Measurements from ENCODE around the gene GBP1.

GBP1 gene, protein sequence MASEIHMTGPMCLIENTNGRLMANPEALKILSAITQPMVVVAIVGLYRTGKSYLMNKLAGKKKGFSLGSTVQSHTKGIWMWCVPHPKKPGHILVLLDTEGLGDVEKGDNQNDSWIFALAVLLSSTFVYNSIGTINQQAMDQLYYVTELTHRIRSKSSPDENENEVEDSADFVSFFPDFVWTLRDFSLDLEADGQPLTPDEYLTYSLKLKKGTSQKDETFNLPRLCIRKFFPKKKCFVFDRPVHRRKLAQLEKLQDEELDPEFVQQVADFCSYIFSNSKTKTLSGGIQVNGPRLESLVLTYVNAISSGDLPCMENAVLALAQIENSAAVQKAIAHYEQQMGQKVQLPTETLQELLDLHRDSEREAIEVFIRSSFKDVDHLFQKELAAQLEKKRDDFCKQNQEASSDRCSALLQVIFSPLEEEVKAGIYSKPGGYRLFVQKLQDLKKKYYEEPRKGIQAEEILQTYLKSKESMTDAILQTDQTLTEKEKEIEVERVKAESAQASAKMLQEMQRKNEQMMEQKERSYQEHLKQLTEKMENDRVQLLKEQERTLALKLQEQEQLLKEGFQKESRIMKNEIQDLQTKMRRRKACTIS

DNA sequence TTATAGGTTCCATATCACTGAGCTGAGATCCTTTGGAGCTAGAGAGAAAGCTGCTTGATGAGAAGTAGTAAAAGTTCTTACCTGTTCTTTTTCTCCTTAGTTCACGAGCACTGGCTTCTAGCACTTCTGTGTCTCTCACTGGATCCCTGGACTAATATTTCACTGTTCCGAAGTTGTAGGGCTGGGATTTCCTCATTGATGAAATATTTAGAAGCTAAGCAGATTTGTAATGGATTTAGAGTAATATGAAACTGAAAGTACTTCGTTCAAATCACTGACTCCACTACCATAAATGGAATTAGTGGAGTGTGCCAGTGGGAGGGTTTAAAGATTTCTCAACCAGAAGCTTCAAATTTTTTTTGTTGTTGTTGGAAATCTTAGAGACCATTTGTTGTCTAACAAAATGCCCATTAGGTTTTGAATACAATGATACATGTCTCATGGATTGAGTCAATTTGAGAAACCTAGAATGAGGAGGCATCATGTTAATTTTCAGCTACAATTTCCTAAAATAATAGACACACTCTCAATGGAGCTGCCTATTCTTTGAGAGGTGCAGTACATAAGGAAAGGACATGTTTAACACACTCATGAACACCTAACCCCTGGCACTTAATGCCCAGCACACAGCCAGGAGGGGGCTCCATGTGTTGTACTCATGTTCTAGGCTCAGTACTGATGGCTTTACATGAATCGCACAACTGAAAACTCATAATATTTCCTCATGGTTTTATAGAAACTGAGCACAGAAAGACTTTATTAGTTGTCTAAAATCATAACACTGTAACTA is at the start of gene GBP1:
TSS of gene GBP1 (minus strand) at position 130 of the 790 bp plus-strand sequence. CDS start 1,974 bp downstream, outside the sequence.
- H3K9ac ChIP-seq (ENCODE audit: low read length): peak within 1 kb of the TSS; percentile 90
- peak within 1 kb of the TSS; percentile 86 for H3K4me3 ChIP-seq (ENCODE audit: low read length)
- peak; percentile 93 for DNase-seq (ENCODE audit: low read depth)
- H3K4me1 ChIP-seq (ENCODE audit: control insufficient read depth, insufficient read depth, low read length): peaks cover 23% of the 10 kb centered on the region
- no peaks in the 10 kb centered on the region for H3K9me3 ChIP-seq (ENCODE audit: control insufficient read depth, low read length)
- H3K36me3 ChIP-seq (ENCODE audit: control insufficient read depth, insufficient read depth, low read length, severe bottlenecking): no peaks in the 10 kb centered on the region
- H3K27me3 ChIP-seq (replicated peaks; ENCODE audit: control insufficient read depth, insufficient read depth, low read length): no peaks in the 10 kb centered on the region

DNA sequence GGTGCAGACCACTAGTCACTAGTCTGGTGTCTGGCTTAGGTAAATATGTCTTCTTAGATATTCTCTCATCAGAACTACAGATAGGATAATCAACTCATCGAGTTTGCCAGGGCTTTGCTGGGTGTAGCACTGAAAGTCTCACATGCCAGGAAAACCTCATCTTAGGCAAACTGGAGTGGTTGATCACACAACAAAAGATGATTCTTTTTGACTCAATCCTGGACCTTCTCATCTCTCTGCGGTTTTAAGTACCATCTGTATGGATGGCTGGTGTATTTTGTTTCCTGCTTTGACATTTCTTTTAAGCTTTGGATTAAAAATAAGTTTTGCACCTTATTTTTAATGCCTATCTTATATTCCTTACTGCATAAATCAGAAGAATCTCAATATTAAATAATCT is 49.7 kb upstream of the GBP1 start:
- Histone ChIP-seq H3K9me3 (ENCODE audit: control insufficient read depth, low read length) (no peaks in the 10 kb centered on the region), H3K27me3 (replicated peaks; ENCODE audit: control insufficient read depth, insufficient read depth, low read length) (no peaks in the 10 kb centered on the region), H3K36me3 (ENCODE audit: control insufficient read depth, insufficient read depth, low read length, severe bottlenecking) (peaks cover 93% of the 10 kb centered on the region), H3K4me1 (ENCODE audit: control insufficient read depth, insufficient read depth, low read length) (no peaks in the 10 kb centered on the region), H3K4me3 (ENCODE audit: low read length) (no peak overlapping the region), H3K9ac (ENCODE audit: low read length) (no peak overlapping the region)
- DNase-seq (ENCODE audit: low read depth): no peak

DNA sequence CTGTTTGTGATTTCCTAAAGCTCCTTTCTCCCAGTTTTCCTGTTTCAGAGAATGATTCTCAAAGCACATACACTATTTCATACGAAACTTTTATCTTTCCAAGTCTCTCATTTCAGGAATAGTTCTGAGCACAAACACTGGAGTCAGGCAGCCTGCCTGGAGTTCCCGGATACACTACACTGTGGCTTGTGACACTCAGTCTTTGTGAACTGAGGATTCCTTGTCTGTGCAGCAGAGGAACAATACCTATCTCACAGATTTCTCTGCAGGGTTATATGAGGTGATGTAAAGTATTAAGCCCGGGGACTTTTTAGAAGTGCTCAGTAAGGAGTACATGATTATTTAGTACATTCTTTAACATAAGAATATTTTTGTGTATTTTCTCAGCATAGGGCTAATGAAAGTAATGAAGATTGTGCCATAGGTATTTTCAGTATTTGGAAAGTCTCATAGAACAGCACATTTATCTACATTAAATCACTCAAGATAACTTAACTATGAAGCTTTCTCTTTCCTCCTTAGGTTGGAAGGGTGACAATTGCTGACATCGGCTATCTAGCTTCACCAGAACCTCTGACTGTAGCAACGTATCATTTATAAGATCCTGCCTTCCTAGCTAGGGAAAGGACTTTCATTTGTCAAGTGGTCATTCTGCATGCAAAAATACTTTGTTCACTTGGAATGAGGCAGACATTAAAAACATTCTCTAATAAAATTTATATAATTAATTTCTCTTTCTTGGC is 48.0 kb upstream of the GBP1 start:
- H3K9me3 ChIP-seq (ENCODE audit: control insufficient read depth, low read length): no peaks in the 10 kb centered on the region
- H3K36me3 ChIP-seq (ENCODE audit: control insufficient read depth, insufficient read depth, low read length, severe bottlenecking): peaks cover 91% of the 10 kb centered on the region
- no peaks in the 10 kb centered on the region for H3K27me3 ChIP-seq (replicated peaks; ENCODE audit: control insufficient read depth, insufficient read depth, low read length)
- H3K4me1 ChIP-seq (ENCODE audit: control insufficient read depth, insufficient read depth, low read length): no peaks in the 10 kb centered on the region
- H3K4me3 ChIP-seq (ENCODE audit: low read length): no peak overlapping the region
- no peak for DNase-seq (ENCODE audit: low read depth)
- H3K9ac ChIP-seq (ENCODE audit: low read length): no peak overlapping the region

DNA sequence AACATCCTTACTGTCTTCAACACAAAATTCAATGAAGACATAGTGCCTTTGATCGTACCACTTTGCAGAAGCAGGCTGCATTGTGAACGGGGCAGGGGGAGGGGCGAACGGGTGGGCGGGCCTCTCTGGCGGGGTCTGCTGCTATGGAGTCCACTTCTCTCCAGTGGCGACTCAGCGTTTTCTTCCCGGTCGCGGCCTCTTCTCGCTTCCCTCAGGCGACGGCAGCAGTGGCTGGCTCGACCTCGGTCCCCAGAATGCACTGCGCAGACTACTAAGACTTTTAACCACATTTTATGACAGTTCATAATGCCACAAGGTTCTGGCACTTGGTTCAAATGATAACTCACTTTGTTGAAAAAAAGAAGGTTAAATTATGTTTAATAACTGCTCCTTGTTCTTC is 39.7 kb upstream of the GBP1 start:
- H3K9ac ChIP-seq (ENCODE audit: low read length): no peak overlapping the region
- H3K9me3 ChIP-seq (ENCODE audit: control insufficient read depth, low read length): no peaks in the 10 kb centered on the region
- H3K36me3 ChIP-seq (ENCODE audit: control insufficient read depth, insufficient read depth, low read length, severe bottlenecking): peaks cover 47% of the 10 kb centered on the region
- no peak for DNase-seq (ENCODE audit: low read depth)
- no peak overlapping the region for H3K4me3 ChIP-seq (ENCODE audit: low read length)
- no peaks in the 10 kb centered on the region for H3K27me3 ChIP-seq (replicated peaks; ENCODE audit: control insufficient read depth, insufficient read depth, low read length)
- H3K4me1 ChIP-seq (ENCODE audit: control insufficient read depth, insufficient read depth, low read length): no peaks in the 10 kb centered on the region

DNA sequence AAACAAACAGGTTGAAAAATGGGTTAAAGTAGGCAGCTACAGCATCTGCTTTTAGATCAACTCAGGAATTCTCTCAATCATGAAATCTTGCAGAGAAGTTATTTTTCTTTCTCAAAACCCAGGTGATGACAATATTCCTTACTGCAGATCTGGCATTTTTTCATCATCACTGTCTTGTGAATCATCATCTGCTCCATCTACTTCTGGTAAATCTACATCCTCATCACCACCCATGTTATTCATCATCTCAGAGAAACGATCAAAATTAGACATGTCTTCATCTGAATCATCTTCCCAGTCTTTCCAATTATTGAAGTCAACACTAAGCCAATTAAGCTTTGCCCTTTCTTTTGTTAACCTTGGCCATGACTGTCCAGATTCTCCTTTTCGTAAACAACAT is 39.1 kb upstream of the GBP1 start:
- H3K4me3 ChIP-seq (ENCODE audit: low read length): no peak overlapping the region
- no peaks in the 10 kb centered on the region for H3K4me1 ChIP-seq (ENCODE audit: control insufficient read depth, insufficient read depth, low read length)
- no peaks in the 10 kb centered on the region for H3K9me3 ChIP-seq (ENCODE audit: control insufficient read depth, low read length)
- H3K36me3 ChIP-seq (ENCODE audit: control insufficient read depth, insufficient read depth, low read length, severe bottlenecking): peaks cover 42% of the 10 kb centered on the region
- DNase-seq (ENCODE audit: low read depth): peak; percentile 1
- no peaks in the 10 kb centered on the region for H3K27me3 ChIP-seq (replicated peaks; ENCODE audit: control insufficient read depth, insufficient read depth, low read length)
- H3K9ac ChIP-seq (ENCODE audit: low read length): no peak overlapping the region

DNA sequence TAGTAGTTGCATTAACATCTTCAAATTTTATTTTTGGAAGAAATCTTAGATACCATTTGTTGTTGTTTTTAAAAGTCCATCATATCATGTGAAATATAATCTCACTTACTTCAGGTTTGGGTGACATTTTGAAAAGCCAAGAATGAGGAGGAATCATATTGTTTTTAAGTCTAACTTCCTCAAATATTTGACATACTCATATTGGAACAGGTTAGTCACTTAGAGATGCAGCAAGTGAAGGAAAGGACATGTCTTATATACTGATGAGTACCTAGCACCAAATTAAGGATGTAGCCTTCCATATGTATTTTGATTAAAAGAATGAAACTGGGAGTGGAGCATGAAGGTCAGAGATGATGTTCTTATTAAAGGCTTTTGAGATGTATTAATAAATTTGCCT is 37.0 kb upstream of the GBP1 start:
- no peak overlapping the region for H3K9ac ChIP-seq (ENCODE audit: low read length)
- no peak overlapping the region for H3K4me3 ChIP-seq (ENCODE audit: low read length)
- H3K4me1 ChIP-seq (ENCODE audit: control insufficient read depth, insufficient read depth, low read length): no peaks in the 10 kb centered on the region
- no peaks in the 10 kb centered on the region for H3K27me3 ChIP-seq (replicated peaks; ENCODE audit: control insufficient read depth, insufficient read depth, low read length)
- peaks cover 22% of the 10 kb centered on the region for H3K36me3 ChIP-seq (ENCODE audit: control insufficient read depth, insufficient read depth, low read length, severe bottlenecking)
- DNase-seq (ENCODE audit: low read depth): no peak
- no peaks in the 10 kb centered on the region for H3K9me3 ChIP-seq (ENCODE audit: control insufficient read depth, low read length)

DNA sequence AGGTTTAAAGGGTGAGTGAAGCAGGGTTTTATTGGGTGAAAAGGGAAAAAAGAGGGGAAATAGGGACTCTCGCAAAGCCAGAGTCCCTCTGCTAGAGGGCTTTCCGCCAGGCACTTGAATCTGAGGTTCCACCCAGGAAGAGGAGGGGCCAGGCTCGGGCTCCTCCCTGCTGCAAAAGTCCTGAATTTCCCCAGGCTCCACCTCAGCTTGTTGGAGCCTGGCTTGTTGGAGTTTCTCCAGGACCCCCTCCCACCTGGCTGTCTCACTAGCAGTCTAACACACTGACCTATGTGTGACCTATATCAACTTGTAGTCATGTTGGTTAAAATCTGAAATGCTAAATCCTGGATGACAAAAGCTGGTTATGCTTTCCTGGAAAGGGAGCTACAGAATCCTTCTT is 35.4 kb upstream of the GBP1 start:
- DNase-seq (ENCODE audit: low read depth): no peak
- no peaks in the 10 kb centered on the region for H3K4me1 ChIP-seq (ENCODE audit: control insufficient read depth, insufficient read depth, low read length)
- H3K9me3 ChIP-seq (ENCODE audit: control insufficient read depth, low read length): peaks cover 9% of the 10 kb centered on the region
- H3K4me3 ChIP-seq (ENCODE audit: low read length): no peak overlapping the region
- H3K9ac ChIP-seq (ENCODE audit: low read length): no peak overlapping the region
- H3K36me3 ChIP-seq (ENCODE audit: control insufficient read depth, insufficient read depth, low read length, severe bottlenecking): peaks cover 6% of the 10 kb centered on the region
- H3K27me3 ChIP-seq (replicated peaks; ENCODE audit: control insufficient read depth, insufficient read depth, low read length): no peaks in the 10 kb centered on the region

DNA sequence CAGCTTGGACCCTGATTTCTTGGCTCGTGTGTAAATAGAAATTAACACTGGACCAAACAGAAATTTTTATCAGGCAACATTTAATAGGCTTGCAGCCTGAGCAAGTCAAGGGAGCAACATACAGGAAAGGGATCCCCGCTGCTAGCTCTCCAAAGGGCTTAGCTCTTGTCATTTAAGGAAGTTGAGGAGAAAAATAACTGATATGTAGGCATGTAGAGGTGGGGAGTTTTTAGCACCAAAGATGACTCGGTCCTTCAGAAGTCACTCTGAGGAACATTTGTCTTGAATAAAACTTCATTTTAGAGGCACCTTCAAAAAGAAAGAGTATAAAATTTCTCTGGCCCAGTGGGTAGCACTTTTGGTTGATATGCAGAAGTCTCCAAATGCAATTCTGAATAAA is 33.8 kb upstream of the GBP1 start:
- Histone ChIP-seq H3K4me1 (ENCODE audit: control insufficient read depth, insufficient read depth, low read length) (no peaks in the 10 kb centered on the region), H3K9me3 (ENCODE audit: control insufficient read depth, low read length) (peaks cover 9% of the 10 kb centered on the region), H3K36me3 (ENCODE audit: control insufficient read depth, insufficient read depth, low read length, severe bottlenecking) (no peaks in the 10 kb centered on the region), H3K4me3 (ENCODE audit: low read length) (no peak overlapping the region), H3K9ac (ENCODE audit: low read length) (no peak overlapping the region), H3K27me3 (replicated peaks; ENCODE audit: control insufficient read depth, insufficient read depth, low read length) (no peaks in the 10 kb centered on the region)
- DNase-seq (ENCODE audit: low read depth): no peak

DNA sequence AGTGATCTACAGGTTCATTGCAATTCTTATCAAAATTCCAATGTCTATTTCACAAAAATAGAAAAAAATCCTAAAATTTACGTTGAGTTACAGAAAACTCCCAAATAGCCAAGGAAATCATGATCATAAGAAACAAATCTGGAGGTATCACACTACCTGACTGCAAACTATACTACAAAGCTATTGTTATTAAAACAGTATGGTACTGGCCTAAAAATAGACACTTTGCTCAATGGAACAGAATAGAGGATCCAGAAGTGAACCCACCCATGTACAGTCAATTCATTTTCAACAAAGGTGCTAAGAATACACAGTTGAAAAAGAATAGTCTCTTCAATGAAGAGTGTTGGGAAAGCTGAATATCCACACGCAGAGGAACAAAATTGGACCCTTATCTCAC is 30.7 kb upstream of the GBP1 start:
- Histone ChIP-seq H3K27me3 (replicated peaks; ENCODE audit: control insufficient read depth, insufficient read depth, low read length) (no peaks in the 10 kb centered on the region), H3K36me3 (ENCODE audit: control insufficient read depth, insufficient read depth, low read length, severe bottlenecking) (no peaks in the 10 kb centered on the region), H3K9ac (ENCODE audit: low read length) (no peak overlapping the region), H3K9me3 (ENCODE audit: control insufficient read depth, low read length) (peaks cover 9% of the 10 kb centered on the region), H3K4me1 (ENCODE audit: control insufficient read depth, insufficient read depth, low read length) (no peaks in the 10 kb centered on the region), H3K4me3 (ENCODE audit: low read length) (peak overlapping the region; percentile 17)
- no peak for DNase-seq (ENCODE audit: low read depth)

DNA sequence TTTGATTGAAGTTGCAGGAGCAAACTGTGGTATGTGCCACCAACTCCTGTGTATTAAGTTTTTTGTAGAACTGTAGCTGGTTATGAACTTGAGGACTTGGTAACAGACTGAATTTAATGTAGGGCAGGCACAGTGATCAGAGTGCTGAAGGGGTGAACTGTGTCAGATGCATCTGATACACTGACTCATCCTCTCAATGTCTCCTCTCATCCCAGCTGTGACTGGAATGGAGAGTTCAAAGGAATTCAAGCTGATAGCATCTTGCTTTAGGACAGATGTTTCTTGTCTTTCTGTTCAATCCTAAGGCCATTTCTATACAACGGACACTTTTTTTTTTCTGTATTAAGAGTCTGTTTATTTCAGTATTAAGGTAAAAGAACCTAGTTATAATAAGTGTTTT is 25.0 kb upstream of the GBP1 start:
- Histone ChIP-seq H3K9me3 (ENCODE audit: control insufficient read depth, low read length) (no peaks in the 10 kb centered on the region), H3K9ac (ENCODE audit: low read length) (no peak overlapping the region), H3K36me3 (ENCODE audit: control insufficient read depth, insufficient read depth, low read length, severe bottlenecking) (no peaks in the 10 kb centered on the region), H3K4me3 (ENCODE audit: low read length) (no peak overlapping the region), H3K27me3 (replicated peaks; ENCODE audit: control insufficient read depth, insufficient read depth, low read length) (no peaks in the 10 kb centered on the region), H3K4me1 (ENCODE audit: control insufficient read depth, insufficient read depth, low read length) (no peaks in the 10 kb centered on the region)
- DNase-seq (ENCODE audit: low read depth): no peak

DNA sequence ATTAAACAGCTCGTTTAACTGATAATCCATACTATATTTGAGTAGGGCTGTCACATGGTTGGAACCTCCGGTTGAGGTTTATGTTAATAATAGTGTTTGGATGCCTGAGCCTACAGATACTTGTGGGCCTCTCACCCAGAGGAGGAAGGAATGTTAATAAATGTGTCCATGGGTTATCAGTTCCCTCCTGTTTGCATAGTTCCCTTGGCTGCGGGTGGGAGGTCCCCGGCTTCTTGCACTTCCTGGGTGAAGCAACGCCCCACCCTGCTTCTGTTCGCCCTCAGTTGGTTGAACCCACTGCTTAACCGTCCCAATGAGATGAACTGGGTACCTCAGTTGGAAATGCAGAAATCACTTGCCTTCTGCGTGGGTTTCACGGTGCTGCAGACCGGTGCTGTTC is 23.6 kb upstream of the GBP1 start:
- Histone ChIP-seq H3K4me1 (ENCODE audit: control insufficient read depth, insufficient read depth, low read length) (no peaks in the 10 kb centered on the region), H3K36me3 (ENCODE audit: control insufficient read depth, insufficient read depth, low read length, severe bottlenecking) (no peaks in the 10 kb centered on the region), H3K9me3 (ENCODE audit: control insufficient read depth, low read length) (no peaks in the 10 kb centered on the region), H3K4me3 (ENCODE audit: low read length) (no peak overlapping the region), H3K9ac (ENCODE audit: low read length) (no peak overlapping the region), H3K27me3 (replicated peaks; ENCODE audit: control insufficient read depth, insufficient read depth, low read length) (no peaks in the 10 kb centered on the region)
- DNase-seq (ENCODE audit: low read depth): no peak

Data from adipocyte (in vitro differentiated cells).